ENCODE data around the gene GLT6D1.

GRCh38 chr9:135687216-135687615 is 47.9 kb upstream of the GLT6D1 start:
- TF ChIP-seq MAX (IDR thresholded peaks at IDR 0.05; ENCODE audit: insufficient read depth, insufficient read length) (no peak), EZH2 (IDR thresholded peaks at IDR 0.05; ENCODE audit: borderline replicate concordance, low read depth, low read length, severe bottlenecking) (no peak)
